HG03139 (cell line): Measurements from ENCODE around the gene PHF3.

Experiments
- ATAC-seq: cut with Tn5 transposase; IDR thresholded peaks from one replicate; pipeline ENCODE4 v1.9.1; 2021; ENCODE audit not compliant: unreplicated experiment

PHF3 gene

GRCh38 chr6:63643862-63644261, 8.3 kb downstream of the PHF3 start:
- ATAC-seq = no peak

DNA sequence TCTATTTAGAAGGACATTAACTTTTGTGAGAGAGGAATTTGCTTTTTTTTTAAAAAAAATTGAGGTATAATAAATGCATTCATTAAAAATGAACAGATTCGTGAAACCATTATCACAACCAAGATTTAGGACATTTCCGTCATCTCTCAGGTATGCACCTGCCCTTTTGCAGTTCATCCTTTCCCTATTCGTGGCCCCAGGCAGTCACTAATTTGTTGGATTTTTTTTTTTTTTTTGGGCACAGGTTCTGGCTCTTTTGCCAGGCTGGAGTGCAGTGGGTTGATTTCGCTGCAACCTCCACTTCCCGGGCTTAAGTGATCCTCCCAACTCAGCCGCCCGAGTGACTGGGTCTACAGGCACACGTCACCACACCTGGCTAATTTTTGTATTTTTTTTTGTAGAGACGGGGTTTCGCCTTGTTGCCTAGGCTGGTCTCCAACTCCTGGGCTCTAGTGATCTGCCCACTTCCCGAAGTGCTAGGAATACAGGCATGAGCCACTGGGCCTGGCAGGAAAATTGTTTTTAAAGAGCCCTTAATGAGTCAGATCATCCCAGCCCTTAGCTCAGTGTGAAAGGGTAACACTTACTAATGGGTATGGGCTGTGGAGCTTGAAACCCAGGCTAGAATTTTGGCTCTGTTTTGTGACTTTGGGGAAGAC, 9.2 kb downstream of the PHF3 start:
- no peak for ATAC-seq

- ATAC-seq = no peak
These were observed 13.7 kb downstream of the PHF3 start for GRCh38 chr6:63649269-63649668.

- ATAC-seq = no peak
These were observed 14.3 kb downstream of the PHF3 start for GRCh38 chr6:63649847-63650265.

DNA sequence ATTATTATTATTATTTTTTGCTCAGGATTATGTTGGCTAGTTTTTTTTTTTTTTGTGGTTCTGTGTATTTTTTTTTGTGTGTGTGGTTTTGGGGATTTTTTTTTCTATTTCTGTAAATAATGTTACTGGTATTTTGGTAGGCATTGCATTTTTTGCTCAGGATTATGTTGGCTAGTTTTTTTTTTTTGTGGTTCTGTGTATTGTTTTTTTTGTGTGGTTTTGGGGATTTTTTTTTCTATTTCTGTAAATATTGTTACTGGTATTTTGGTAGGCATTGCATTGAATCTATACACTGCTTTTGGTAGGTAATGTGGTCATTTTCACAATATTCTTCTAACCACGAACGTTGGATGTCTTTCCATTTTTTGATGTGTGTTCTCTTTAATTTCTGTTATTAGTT, 17.4 kb downstream of the PHF3 start:
- ATAC-seq = no peak

DNA sequence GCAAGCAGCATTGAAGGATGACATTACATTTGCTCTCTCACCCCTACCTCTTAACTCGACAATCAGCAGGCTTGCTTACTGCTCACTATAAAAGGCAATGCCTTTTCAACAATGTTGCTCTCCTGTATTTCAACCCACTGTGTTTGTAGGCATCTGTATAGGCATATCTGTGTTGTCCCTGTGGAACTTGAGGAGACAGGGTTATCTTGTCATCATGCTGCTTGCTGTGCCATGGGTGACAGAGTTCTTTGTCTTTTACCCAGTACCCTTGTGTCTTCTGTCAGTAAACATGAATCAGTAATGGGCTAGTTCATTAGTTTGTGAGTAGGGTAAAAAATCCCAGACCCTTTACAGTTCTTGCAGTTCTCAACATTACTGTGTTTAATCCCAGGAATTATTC, 25.2 kb downstream of the PHF3 start:
- ATAC-seq = no peak

DNA sequence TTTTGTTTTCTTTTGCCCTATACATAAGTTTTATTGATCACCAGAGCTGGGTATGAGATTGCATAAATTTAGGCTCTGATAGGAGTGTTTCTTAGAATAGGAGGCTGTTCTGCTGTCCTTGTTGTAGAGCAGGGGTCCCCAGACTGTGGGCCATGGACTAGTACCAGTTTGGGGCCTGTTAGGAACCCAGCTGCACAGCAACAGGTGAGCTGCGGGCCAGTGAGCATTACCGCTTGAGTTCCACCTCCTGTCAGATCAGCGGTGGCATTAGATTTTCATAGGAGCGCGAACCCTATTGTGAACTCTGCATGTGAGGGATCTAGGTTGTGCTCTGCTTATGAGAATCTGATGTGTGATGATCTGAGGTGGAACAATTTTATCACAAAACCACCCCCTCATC, 26.2 kb downstream of the PHF3 start:
- ATAC-seq = no peak

DNA sequence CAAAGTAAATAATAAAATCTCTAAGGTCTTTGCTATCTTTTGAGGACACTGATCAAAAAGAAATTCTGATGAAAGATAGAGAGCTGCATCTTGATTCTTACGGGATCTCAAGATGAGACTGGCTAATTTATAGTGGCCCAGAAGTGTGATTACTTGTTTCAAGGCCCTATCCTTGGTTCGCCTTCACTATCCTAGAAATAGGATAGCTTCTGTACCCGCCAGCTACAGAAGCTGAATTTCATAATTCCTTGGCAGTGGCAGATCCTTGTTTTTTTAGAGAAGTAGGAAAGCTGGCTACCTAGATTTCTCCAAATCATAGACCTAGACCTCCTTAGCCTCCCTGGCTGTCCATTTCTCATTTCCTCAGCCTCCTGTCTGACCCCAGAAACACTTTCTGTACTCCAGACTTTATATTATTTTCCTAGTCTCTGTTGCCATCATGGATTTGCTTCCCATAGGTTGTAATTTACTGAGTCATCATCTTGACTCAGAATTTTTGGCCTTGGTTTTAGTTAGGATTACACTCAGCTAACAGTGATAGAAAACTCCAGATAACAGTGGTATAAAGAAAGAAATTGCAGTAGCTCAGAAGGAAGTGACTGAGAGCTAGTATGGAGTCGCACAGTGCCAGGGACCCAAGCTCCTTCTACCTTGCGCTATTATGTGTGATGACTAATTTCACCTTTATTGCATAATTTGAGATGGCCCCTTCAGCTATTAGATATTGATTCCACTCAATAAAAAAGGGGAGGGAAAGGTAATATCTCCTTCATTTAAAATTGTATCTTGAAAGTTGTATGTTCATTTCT, 27.7 kb downstream of the PHF3 start:
- no peak for ATAC-seq

DNA sequence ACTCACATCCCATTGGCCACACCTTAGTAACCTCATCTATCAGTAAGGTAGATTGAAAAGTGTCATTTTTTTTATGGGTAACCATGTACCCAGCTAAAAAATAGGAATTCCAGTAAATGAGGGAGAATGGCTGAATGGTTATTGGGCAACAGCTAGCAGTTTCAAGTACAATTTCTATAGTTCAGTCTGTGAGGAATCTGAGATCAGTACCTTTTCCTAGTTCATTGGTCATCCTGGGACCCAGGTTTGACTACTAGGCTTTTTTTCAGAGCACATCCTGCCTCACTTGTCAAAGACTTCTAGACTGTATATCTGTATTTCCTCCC, 28.3 kb downstream of the PHF3 start:
- no peak for ATAC-seq

DNA sequence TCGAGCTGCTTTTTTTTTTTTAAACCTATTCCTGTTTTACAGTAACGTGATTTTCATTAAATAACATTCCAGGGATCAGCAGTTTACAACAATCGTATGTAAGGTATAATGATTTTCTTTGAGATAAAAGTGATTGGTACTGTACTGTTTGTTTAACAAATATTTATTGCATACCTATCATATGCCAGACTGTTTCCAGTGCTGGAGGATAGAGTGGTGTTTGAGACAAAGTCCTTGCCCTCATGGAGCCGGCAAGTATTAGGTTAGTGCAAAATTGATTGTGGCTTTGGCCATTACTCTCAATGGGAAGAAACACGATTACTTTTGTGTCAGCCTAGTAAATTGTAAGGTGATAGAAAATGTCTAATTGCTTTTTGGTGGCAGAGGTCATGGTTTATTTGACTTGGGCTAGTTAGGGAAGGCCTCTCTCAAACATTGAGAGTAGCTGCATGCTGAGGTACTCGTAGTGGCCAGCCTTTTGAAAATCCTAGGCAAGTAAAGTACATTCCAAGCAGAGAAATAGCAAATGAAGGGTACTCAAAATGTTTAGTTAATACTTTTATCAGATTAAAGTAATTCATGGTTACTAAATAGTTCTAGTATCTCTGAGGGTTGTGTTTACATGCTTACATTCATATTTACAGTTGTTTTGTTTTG, 35.6 kb downstream of the PHF3 start:
- no peak for ATAC-seq

- no peak for ATAC-seq
These were observed 37.1 kb downstream of the PHF3 start for GRCh38 chr6:63672582-63673129.

GRCh38 chr6:63673692-63674091, 38.1 kb downstream of the PHF3 start:
- ATAC-seq = no peak

- no peak for ATAC-seq
These were observed 39.0 kb downstream of the PHF3 start for GRCh38 chr6:63674635-63675034.

GRCh38 chr6:63675138-63675537, 39.5 kb downstream of the PHF3 start:
- no peak for ATAC-seq

- no peak for ATAC-seq
These were observed 41.0 kb downstream of the PHF3 start for GRCh38 chr6:63676412-63677114.

GRCh38 chr6:63677282-63677681, 41.7 kb downstream of the PHF3 start:
- no peak for ATAC-seq

DNA sequence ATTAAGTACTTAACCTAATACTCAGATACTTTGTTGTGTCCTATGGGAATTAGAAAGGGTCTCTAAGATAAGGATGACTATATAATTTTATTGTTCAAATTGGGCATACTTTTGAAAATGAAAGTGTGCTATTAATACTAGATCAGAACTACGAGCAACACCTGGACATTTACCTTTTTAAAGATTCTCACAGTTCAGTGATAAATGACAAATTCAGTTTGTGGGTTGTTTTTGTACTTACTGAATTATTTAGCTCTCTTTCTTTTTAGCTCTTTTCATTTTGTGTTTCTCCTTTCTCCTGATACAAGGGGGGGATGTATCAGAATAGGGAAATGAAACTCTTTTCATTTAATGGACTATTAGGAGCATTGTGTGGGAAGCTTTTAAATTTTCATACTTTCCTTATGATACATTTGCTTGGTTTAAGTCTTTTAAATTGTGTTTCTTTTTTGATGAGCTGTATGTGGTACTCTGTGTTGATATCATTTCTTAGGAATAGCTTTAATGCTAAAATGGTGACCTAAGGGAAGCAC, 47.5 kb downstream of the PHF3 start:
- no peak for ATAC-seq

DNA sequence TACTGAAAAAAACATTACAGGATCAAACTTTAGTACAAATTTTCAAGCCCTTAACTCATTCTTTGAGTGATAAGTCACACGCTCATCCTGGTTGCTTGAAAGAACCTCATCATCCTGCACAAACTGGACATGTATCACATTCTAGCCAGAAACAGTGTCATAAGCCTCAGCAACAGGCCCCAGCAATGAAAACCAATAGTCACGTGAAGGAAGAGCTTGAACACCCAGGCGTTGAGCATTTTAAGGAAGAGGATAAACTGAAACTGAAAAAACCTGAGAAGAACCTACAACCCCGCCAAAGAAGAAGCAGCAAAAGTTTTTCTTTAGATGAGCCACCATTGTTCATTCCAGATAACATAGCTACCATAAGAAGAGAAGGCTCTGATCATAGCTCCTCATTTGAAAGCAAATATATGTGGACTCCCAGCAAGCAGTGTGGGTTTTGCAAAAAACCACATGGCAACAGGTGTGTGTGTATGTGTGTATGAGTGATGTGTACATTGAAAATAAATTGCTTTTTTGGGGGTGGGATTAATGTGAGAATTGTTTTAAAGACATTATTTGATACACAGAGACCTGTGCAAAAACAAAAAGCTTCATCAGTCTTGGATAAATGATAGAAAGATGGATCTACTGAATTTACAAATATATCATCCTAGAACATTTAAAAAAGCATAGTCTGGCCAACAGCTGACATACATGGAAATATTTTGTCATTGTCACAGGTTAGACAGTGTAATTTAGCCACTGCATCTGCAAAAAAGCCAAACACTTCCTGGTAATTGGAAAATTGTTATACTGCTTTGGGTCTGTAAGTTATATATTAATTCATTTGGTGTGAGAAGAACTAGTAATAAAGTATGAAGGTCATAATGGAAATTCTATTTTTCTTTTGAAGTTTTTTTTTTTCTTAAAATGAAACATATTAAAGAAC, 50.1 kb downstream of the PHF3 start:
- ATAC-seq = peak; percentile 83

DNA sequence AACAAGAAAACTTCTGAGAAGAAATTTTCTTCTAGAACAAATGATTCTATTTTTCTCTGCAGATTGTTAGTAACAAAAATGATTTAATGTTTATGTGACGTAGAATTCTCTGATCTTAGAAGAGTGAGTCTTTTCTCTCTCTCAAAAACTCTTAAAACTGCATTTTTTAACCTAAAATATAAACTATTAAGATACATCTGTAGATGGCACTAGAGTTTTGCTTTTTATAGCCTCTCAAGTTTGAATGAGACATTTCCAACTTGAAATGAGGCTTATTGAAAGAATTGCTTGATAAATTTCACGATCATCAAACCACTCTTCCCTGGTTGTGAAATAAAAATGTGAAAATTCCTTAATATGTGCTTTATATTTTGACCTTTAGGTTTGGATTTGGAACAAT, 53.8 kb downstream of the PHF3 start:
- ATAC-seq = no peak

DNA sequence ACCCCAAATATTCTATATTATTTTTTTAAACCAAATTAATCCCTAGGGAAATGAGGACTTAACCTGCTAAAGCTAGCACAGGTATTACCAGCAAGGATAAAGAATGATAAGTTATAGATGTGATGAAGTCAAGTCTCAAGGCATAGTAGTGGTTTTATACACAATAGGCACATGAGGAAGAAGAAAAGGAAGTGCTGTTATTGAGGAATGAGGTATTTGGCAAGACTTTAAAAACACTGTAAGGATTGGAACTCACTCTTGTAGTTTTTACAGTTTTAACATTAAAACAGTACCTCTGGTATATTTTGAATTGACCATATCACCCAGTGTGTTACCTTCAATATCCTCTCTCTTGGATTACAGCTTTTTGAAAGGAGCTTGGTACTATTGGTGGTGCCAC, 54.6 kb downstream of the PHF3 start:
- ATAC-seq = no peak
